GM19351 (cell line): ENCODE measurements around the gene MALT1.

Experiments
- ATAC-seq: cut with Tn5 transposase; IDR thresholded peaks from one replicate; pipeline ENCODE4 v1.9.1; 2021; ENCODE audit warnings: mild to moderate bottlenecking, moderate library complexity; ENCODE audit not compliant: unreplicated experiment

Gene MALT1

DNA sequence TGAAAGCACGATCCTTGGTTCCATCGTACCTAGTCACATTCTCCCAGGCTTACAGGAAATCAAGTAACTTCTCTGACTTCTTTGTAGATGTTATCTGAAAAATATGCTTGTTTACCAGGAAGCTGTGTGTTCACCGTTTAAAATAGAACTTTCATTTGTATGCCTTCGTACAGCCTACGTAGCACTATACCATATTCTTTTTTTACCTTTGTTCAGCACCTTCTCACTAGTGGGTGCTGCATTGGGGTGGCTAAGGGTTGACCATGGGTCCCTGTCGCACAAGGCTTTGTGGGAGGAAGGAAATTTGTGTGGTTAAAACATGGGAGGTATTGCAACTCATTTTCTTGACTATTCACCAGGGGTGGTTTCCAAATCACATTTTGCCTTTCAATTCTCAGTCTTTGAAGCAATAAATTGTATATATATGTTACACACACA is 16.6 kb downstream of the MALT1 start:
- ATAC-seq, result peak; percentile 95

DNA sequence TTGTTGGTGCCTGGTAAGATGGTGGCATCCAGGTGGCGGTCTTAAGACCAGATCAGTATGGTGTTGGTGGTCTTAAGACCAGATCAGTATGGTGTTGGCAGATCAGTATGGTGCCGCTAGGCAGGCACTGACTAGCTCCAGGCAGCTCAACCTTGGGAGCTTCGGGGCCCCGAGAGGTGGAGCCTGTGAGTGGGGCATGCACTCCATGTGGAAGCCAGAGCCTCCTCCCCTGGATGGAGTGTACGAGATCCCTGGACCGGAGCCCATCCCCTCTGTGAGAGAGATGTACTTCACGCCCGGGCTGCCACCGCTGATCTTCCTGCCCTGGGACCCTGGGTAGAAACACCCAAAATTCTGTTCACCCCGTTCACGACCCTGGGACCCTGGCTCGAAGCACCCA is 19.0 kb downstream of the MALT1 start:
- no peak for ATAC-seq

DNA sequence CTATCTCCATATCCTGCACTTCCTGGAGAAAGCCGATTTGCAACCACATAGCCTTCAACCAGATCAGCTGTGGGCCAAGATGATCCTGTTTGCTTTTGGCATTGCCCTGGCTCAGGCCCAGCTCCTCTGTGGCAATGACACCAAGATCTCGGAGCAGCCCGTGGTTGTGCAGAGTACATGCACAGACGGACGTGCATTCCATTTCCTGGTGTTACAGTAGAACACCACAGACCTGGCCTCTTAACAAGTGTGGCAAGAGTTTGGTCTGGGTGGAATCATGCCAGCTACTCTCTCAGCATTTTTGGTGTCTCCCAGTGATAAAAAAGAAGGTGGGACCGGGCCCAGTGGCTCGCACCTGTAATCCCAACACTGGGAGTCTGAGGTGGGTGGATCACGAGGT is 20.0 kb downstream of the MALT1 start:
- ATAC-seq, result no peak

DNA sequence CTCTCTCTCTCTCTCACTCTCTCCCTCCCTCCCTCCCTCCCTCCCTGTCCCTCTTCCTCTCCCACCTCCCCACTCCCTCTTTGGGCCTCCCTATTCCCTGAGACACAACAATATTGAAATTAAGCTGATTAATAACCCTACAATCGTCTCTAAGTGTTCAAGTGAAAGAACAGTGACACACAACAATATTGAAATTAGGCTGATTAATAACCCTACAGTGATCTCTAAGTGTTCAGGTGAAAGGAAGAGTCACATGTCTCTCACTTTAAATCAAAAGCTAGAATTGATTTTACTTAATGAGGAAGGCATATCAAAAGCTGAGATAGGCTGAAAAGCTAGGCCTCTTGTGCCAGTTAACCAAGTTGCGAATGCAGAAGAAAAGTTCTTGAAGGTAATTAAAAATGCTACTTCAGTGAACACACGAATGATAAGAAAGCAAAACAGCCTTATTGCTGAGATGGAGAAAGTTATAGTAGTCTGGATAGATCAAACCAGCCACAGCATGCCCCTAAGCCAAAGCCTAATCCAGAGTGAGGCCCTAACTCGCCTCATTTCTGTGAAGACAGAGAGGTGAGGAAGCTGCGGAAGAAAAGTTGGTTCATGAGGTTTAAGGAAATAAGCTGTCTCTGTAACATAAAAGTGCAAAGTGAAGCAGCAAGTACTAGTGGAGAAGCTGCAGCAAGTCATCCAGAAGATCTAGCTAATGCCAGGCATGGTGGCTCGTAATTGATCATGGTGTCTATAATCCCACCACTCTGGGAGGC is 21.3 kb downstream of the MALT1 start:
- ATAC-seq, result no peak

DNA sequence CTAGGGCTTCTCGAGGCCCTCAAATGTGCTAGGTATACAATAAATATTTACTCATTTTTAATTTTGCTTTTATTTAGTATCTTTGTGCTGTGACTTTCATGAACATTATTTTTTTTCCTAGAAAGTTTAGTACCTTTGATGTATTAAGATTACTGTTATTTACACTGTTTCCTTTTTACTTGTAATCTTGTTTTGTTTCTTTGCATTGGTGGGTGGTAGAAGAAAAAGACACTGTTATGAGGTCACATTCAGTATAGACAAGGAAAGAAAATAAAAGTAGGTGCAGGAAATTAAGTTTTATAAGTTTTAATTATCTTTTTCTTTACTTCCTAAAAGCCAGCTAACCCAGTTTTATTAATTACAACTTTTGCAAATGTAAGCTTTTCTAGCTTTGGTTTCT is 23.0 kb downstream of the MALT1 start:
- ATAC-seq, result no peak

DNA sequence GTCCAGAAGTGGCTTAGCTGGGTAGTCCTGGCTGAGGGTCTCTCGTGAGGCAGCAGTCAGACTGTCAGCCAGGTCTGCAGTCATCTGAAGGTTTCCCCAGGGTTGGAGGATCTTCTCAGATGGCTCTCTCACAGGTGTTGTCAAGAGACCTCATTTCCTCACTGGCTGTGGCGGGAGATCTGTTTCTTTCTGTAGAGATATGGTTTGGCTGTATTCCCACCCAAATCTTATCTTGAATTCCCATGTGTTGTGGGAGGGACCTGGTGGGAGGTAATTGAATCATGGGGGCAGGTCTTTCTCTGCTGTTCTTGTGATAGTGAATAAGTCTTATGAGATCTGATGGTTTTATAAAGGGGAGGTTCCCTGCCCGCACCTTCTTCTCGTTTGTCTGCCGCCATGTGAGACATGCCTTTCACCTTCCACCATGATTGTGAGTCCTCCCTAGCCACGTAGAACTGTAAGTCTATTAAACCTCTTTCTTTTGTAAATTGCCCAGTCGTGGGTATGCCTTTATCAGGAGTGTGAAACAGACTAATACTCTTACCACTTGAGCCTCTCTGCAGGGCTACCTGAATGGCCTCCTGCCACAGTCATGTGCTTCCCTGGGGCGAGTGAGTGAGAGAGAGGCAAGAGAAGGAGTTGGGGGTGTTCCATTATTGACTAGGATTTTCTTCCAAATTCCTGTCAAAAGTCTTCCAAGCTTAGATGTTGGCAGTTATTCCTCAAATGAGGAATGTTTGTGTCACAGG is 23.6 kb downstream of the MALT1 start:
- no peak for ATAC-seq

DNA sequence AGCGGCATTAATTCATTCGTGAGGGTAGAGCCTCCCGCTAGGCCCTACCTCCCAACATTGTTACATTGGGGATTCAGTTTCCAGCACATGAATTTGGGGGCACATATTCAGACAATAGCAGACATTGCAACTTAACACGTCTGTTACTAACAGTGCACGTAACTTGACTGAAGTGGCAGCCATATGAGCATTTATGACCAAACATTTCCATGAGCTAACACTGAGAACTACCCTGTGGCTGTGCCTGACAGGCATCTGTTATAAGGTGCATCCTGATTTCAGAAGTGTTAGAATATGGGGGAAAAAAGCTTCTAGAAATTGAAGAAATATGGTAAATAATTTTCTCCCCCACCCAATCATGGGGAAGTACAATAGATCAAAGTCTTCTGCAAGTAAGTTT is 24.5 kb downstream of the MALT1 start:
- no peak for ATAC-seq

DNA sequence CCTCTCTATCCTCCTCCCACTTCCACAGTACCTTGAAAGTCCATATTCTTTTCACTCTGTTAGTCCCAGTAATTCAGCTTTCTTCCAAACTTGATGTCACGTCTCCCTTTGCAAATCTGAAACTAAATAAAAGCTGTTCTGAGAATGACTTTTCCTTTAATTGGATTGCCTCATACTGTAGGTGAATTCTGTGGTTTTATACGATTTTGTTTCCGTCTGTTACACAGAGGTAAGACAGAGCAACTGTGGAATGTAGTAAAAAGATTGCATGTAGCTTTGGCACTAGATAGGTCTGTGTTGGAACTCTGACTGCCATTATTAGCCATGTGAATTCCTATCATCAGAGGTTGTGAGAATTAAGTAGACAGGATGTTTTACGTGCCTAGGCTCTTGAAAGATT is 25.9 kb downstream of the MALT1 start:
- ATAC-seq, result no peak

DNA sequence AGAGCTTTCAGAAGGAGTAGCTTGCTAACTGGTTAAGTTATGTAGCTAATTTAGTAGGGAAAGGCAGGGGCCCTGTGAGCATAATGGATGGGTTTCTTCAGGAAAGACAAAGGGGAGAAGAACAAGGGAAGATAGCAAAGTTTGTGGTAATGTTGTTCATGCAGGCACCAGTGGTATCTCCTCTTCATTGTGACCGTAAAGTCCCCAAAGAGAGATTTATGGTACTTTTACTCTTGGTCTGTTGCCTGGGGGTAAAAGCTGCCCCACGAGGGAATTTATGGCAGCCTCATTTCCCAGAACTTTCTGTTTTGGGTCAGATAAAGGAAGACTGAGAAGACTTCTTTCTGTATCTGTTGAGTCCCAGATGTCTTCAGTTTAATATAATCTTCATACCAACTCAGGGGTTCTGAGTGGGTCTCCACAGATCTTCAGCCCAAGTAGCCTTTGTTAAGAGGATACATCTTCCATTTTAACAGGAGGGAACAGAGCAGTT is 27.5 kb downstream of the MALT1 start:
- no peak for ATAC-seq

DNA sequence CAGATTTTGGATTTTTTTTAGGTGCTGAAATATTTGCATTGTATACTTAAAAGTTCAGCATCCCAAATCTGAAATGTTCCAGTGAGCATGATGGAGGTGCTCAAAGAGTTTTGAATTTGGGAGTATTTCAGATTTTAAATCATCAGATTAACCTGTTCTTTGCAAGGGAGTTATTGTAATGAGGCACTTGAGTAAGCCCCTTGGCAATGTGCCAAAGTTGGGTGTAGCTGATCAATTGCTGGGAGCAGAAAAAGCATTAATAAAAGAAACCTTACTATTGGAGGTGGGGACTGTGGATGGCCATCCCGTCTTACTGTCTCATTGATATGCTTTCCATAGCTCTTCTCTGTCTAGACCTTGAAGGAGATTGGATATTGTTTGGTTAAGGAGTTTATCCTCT is 28.3 kb downstream of the MALT1 start:
- no peak for ATAC-seq

DNA sequence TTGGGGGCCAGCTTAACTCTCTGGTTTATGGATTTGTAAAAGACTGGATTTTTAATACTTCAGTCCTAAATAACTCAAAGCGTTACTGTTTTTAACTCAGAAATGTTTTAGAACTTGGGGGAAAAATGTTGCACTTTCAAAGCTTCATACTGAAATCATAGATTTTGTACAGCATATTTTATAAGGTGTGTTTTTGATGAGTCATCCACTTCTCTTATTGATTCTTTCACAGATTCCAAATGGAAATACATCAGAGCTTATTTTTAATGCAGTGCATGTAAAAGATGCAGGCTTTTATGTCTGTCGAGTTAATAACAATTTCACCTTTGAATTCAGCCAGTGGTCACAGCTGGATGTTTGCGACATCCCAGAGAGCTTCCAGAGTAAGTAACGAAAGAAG is 28.9 kb downstream of the MALT1 start:
- ATAC-seq, result no peak

DNA sequence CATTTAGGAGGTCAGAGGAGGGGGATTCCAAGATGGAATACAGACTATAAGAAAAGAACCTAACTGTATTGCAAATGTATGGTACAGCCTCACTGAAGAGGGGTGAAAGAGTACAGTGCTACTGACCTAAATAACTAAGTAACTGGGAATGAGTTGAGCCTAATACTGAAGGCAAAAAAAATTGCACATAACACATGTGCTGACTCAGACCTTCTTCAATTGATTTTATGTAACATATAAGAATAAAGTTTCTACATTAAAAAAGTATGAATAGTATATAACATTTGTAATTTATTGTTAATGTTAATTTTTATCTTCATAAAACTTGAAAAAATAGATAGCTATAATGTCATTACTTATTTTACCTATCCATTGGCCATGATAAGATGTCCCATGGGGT is 41.7 kb downstream of the MALT1 start:
- no peak for ATAC-seq

DNA sequence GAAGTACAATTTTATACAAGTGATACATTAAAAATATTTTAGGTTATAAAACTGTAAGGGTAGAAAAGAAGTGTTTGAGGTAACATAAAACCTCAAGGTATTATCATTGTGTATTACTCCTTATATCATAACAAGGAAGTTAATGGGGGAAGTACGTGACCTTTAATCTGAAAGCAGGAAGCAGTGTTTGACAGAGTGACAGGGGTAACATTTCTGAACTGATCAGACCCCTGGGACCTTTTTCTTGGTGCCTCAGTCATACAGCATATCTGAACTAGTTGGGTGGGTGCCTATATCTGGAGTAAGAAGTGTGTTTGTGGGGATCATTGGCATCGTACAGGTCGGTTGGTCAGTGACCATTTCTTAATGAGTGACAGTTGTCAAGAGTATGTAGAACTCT is 43.0 kb downstream of the MALT1 start:
- no peak for ATAC-seq

DNA sequence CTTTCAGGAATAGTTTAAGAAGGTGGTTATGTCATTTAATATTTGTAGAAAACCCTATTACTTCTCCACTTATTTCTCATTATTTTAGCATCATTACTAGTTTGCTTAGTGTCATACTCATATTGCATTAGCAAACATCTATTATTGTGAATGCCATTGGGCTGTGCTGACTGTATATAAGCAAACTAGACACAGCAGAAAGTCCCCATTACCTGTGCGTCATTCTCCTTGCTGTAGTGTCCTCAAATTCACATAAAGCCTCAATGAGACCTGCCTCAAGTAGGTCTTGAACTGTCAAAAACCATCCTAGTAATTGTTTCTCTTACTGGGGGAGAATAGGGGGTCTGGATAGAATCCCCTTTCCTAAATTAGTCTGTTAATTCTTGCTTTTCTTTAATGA is 43.6 kb downstream of the MALT1 start:
- no peak for ATAC-seq

DNA sequence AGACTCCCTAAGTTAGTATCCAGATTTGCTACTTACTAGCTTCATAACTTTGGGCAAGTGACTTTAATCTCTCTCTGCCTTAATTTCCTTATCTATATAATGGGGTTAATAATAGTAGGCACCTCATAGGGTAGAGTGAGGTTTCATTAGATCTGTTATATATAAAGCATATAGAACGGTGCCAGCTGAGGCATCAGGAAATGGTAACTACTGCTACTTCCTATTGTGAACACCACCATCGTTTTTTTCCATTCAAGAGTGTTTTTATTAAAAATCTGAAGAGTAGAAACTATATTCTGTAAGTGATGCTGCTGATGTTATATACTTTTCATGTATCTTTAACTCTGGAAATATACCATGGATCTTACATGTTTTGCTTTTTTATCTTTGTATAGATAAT is 44.3 kb downstream of the MALT1 start:
- no peak for ATAC-seq

DNA sequence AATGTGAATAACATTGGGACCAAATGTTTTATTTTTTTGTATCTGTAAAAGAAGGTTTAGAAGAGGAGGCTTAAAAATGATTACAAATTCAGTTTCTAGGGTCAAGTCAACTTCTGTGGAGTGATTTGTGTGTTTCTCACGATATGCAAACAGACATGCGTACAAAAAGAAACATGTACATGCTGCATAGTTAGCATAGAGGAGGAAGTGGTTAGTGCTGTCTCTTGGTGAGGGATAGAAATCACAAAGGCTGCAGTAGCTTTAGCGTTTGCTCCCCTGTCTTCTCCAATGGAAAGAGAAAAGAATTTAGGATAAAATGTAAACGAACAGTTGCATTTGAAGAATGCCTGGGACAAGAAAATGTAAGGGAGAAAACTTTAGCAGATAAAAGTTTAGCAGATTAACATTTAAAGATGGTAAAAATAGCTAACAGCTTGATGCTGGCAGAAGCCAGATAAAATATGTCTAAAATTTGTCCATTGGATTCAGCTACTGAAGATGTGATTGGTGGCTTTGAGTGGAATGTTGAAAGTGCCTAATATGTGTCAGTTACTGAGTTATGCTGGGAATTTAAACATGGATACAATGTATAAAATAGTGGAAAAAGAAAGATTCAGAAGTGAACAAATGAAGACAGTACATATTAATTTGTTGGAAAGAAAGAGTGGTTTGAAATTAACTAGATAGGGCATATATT is 44.9 kb downstream of the MALT1 start:
- ATAC-seq, result peak; percentile 81

DNA sequence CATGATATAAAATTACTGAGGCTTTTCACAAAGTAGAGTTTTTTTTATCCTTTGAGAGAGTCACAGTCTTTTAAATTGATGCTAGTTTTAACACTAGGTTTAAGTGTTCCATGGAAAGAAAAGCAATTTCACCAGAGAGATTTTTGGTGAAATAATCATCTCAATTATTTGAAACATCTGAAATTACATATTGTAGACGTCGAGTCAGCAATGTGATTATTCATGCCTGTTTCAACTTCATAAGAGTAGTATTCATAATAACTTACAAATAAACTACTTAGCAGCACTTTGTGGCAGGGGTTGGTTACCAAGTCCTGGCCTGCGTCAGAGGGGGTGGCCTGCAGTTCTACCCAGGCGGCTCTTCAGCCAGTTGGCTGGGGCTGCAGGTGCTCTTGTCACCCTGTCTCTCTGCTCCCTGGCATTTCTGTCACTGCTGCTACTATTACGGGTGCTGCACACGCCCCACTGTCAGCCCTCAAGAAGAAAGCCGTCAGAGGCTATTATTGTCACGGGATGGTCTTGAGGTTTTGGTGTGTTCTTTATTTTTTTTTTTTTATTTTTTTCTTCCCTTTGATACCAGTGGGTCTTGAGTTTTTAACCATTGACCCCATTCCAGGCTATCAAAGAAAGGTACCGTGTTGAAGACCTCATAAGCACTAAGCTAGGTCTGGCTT is 50.4 kb downstream of the MALT1 start:
- ATAC-seq, result no peak

DNA sequence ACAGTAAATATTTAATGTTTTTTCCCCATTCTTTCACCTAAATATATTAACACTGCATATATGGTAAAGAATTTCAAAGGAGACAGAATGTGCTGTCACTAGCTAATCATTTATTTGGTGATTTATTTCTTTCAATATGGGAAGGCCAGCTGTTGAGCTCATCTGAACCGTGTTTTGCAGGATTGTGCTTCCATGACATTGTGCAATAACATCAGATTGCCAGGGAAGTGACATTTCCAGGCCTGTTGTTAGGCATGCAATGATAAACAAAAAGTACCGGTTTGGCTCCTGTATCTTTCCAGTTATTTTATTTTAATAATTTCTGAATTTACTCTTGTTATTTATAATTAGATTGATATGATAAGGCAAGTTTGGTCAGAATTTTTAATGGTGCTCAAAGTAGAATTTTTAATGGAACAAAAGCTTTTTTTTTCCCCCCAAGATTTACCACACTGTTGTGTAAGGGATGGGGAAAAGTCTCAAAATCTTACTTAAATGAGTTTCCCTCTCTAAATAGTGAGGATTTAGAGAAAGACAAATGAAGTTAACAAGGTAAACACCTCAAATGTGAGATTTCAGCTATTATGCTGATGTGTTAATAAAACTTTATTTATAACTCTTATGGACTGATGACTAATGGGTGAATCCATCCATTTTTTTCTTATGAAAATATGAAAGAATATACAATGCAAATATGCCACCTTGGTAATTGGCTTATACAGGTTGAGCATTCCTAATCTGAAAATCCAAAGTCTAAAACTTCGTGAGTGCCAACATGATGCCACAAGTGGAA is 52.7 kb downstream of the MALT1 start:
- no peak for ATAC-seq

DNA sequence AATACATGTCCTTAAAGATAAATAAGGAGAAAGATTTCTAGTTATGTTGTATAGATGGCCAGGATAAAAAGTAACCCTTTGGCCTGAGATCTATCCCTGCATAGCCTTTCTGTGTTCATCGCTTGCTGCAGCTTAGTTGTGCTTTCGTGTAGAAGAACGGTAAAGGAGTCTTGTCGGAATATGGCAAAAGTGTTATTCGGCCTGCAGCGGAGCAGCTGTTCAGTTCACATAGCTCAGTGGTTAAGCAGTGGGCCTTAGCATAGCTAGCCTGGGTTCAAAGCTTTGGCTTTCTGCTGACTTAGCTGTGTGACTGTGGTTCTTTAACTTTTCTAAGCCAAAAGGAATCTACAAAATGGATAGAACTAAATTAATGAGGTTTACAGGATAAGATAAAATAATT is 55.4 kb downstream of the MALT1 start:
- no peak for ATAC-seq

DNA sequence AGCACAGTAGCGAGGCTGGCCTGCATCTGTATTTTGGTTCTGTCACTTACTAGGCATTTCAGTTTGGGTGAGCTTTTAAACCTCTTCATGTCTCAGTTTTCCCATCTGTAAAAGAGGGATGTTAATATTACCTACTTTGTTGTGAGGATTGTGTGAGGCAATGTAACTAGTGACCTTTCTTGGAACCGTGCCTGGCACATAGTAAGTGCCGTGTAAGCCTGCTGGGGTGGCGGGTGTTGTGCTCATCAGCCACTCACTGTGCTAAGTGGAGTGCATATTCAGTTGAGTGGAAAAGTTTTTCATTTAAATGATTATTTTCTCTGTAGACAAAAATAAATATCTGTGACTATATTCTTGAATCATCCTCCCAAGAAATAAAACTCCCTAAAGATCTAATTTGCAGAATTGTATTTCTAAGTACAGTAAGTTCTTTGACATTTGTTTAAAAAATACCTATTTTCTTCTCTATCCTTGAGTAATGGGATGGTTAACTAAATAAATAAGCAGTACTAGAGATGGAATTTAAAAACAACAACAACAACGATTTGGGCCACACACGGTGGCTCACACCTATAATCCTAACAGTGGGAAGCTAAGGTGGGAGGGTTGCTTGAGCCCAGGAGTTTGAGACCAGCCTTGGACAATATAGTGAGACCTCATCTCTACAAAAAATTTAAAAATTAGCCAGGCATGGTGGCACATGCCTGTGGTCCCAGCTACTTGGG is 56.7 kb downstream of the MALT1 start:
- ATAC-seq, result no peak
